Measurements from ENCODE around the gene SLC3A2.
"Not testable (repeated sequence)": the region's sequence is repeated elsewhere in the genome, so short reads cannot be mapped to it uniquely, and the experiment has no call there.

Gene SLC3A2

DNA sequence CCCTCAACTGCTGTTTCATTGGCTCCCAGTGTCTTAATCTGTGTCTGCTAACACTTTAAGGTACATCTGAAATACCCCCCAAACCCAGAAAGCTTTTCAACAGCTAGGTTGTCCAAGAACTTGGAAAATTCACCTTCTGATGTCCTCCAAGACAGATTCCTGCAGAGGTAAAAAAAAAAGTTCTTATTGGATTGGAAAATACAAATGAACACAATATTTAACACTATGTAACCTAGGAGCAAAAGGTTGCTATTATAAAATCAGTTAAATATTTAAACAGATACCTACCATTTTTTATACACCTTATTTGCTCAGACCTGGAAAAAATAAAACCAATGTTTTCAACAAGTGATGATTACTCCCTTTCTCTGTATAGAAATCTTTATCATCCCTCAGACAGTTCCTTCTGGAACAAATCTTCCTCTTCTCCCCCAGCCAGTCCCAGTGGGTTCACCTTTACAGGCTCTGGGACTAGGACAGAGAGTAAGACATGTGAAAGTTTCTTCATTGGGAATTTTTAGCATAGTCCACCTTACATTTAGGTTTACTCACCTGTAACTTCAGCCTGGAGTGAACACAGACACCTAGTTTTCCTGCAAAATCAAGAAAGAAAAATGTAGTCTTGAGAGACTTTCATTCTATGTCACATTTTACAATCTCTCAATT is 28.0 kb upstream of the SLC3A2 start:
- no peak for DNase-seq

DNA sequence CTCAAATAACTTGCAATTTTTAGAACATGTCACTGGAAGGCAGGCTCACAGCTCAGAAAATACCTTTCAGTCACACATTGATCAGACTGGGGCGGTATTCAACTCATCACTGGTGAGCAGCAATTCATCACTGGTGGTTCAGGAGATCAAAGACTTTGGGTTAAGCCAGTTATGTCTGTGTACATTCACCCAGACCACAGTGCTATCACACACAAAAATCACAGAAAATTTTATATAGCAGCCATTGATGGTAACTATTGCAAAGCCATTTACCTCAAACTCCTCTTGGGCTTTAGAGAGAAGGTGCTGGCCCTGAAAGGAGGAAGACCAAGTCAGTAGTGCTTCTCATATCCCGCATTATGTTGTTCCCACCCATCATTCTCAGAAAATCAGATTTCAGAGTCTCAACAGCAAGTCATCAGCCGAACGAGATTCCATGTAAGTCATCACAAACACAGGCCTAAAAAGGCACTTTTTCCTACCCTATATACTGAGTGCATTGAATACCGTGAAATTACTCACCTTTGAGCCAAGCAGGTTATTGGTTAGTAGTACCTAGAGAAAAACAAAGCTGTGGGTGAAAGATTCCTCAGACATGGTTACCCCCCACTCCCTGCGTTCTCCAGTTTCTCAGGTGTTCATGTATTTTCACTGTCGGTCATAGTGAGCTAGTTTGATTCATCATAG is 27.3 kb upstream of the SLC3A2 start:
- DNase-seq = no peak

DNA sequence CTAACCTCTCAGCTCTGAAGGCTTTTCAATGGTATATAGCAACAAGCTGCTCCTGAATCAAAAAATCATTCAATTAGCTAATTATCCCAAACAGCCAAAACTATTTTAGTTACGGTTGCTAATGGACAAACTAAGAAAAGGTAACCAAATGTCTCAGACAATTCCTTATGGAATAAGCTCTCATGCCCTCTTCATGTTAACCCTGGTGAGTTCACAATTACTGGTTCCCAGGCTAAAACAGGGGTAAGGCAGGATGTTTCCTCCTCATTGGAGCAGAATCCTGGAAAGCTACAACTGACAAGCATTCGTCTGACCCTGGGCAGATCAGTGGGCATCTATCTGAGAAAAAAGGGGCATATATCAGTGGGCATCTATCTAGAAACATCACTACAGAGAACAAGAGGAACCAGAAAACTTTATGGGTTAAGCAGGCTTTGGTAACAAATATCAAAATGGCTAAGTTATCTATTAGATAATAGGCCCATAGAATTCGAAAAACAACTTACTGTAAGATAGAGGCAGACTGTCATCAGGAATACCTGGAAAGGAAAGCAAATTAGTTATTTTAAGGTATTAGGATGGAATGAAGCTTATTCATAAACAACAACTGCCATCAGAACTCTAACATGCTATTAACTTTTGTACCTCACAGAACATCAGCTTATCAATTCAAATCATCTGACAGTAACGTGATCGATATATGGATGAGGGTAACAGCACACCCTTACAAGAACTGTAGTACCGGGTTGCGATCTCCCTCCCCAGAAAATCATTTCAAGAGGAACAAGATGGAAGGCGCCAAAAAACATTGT is 26.5 kb upstream of the SLC3A2 start:
- DNase-seq = no peak

DNA sequence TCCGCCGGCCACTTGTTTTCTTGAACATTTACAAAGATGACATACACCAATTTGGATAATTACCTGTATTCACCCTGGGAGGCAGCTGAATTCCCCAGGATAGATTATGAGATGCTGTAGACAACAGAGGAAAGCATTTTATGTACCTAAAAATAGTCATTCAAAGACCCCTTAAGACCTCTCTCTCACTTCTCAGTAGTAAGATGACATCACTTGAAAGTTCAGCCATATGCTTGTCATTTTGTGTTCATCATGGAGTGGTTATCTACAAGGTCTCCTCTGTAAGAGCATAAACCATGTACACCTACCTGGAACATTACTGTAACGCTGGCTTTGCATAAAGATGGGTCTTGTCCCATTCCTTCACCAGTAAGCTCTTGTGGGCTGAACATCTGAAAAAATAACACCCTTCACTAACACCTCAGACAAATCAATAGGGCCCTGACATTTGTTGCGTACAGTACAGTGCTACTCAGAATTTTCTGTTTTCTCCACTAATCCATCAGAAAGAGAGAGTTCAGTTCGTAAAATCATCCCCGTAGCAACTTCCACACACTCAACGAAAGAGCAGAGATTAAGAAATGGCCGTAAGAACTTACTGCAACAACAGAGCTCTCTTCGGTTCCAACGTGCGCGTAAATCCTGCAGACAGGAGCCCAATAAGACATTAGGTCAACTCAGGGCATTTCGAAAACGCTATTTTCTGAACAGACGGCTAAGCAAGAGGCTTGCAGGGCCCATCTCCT is 25.7 kb upstream of the SLC3A2 start:
- DNase-seq = no peak

DNA sequence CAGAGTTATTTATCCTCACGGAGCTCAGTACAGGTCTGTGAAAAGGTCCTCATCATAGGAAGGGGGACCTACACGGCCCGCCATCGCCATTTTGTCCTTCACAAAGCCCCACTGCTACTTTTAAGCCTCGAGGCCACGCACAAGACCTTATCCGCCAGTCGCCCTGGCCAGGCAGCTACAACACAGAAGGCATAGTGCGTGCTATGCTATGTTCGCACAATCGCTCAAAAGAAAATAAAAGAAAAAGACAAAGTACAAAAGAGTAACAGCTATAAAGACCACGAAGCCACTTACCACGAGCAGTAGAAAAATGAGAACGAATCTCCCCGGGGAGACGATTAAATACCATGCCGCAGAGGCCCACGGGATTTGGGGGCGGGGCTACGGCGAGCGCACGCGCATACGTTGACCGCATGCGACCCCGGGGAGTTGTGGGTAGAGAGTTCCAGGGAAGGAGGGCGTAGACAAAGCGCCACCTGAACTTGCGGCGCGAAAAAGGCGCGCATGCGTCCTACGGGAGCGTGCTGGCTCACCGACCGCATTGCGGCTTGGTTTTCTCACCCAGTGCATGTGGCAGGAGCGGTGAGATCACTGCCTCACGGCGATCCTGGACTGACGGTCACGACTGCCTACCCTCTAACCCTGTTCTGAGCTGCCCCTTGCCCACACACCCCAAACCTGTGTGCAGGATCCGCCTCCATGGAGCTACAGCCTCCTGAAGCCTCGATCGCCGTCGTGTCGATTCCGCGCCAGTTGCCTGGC is 24.9 kb upstream of the SLC3A2 start:
- DNase-seq = peak; percentile 94

DNA sequence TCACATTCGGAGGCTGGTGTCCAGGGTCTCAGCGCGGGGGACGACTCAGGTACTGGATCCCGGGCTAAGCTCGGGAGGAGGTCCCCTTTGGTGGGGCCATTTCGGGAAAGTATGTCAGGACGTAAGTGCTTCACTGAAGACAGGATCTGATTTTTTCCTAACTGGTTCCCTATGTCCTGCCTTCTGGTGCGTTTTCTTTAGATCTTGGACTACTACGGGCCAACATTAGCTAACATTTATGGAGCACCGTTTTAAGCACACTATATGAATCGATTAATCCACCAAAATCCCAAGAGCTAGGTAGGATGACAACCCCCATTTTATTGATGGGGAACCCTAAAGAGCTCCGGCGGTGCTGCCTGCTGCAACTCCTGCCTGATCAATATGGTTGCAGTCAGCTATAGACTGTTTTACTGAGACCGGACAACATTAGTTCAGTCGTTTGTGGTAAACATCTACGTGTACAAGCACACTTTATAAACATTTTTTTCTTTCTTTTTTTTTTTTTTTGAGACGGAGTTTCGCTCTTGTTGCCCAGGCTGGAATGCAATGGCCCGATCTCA is 24.3 kb upstream of the SLC3A2 start:
- DNase-seq = no peak

DNA sequence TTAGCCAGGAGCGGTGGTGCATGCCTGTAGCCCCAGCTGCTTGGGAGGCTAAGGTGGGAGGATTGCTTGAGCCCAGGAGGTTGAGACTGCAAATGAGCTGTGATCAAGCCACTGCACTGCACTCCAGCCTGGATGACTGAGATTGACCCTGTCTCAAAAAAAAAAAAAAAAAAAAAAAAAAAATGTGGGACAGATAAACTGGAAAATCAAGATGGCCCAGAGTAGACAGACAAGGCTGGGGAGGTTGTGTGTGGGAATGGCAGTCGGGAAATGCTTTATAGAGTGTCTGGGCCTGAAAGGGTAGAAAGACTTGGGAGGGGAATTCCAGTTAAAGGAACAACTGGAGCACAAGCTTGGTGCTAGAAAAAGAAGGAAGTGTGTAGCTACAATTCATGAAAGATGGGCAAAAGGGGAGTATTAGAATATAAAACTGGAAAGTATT is 23.1 kb upstream of the SLC3A2 start:
- DNase-seq = no peak

DNA sequence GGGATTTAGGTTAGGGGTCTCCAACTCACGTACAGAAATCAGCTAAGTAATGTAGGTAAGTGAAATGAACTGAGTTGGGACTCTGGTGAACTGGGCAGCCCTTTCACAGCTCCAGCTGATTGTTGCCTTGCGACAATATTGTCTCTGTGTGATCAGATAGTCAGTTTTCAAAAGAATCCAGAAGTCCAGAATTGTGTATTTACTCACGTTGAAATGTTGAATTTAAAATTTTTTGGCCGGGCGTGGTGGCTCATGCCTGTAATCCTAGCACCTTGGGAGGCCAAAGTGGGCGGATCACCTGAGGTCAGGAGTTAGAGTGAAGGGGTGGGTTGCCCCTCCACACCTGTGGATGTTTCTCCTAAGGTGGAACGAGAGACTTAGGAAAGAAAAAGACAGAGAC is 22.5 kb upstream of the SLC3A2 start:
- no peak for DNase-seq

DNA sequence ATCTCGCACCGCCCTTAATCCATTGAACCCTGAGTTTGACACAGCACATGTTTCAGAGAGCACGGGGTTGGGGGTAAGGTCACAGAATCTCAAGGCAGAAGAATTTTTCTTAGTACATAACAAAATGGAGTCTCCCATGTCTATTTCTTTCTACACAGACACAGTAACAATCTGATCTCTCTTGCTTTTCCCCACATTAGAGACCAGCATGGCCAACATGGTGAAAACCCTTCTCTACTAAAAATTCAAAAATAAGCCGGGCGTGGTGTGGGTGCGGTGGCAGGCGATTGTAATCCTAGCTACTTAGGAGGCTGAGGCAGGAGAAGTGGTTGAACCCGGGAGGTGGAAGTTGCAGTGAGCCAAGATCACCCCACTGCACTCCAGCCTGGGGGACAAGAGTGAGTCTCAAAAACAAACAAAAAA is 21.4 kb upstream of the SLC3A2 start:
- DNase-seq = not testable (repeated sequence)

DNA sequence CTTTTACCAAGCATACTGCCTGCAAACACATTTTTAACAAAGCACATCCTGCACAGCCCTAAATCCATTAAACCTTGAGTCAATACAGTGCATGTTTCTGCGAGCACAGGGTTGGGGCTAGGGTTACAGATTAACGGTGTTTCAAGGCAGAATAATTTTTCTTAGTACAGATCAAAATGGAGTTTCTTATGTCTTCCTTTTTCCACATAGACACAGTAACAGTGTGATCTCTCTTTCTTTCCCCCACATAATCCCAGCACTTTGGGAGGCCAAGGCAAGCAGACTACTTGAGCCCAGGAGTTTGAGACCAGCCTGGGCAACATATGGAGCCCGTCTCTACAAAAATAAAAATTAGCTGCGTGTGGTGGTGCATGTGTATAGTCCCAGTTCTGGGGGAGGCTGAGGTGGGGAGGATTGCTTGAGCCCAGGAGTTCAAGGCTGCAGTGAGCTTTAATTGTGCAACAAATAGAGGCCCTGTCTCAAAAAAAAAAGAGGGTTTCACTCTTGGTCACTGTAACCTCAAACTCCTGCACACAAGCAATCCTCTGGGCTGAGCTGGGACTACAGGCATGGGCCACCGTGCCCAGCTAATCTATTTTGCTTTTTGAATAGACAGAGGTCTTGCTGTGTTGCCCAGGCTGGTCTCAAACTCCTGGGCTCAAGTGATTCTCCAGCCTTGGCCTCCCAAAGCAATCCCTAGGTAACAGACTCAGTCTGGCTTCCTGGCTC is 19.7 kb upstream of the SLC3A2 start:
- no peak for DNase-seq

DNA sequence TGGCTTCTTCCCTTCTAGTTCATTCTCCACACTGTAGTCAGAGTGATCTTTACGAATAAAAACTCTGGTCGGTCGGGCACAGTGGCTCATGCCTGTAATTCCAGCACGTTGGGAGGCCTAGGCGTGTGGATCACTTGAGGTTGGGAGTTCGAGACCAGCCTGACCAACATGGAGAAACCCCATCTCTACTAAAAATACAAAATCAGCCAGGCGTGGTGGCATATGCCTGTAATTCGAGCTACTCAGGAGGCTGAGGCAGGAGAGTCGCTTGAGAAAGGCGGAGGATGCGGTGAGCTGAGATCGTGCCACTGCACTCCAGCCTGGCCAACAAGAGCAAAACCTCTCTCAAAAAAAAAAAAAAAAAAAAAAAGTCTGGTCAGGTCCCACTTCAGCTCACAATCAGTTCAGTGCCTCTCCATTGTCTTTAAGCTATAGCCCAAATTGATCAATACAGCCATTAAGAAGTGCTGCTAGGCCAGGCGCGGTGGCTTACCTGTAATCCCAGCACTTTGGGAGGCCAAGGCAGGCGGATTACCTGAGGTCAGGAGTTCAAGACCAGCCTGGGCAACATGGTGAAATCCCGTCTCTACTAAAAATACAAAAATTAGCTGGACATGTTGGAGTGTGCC is 19.0 kb upstream of the SLC3A2 start:
- not testable (repeated sequence) for DNase-seq

DNA sequence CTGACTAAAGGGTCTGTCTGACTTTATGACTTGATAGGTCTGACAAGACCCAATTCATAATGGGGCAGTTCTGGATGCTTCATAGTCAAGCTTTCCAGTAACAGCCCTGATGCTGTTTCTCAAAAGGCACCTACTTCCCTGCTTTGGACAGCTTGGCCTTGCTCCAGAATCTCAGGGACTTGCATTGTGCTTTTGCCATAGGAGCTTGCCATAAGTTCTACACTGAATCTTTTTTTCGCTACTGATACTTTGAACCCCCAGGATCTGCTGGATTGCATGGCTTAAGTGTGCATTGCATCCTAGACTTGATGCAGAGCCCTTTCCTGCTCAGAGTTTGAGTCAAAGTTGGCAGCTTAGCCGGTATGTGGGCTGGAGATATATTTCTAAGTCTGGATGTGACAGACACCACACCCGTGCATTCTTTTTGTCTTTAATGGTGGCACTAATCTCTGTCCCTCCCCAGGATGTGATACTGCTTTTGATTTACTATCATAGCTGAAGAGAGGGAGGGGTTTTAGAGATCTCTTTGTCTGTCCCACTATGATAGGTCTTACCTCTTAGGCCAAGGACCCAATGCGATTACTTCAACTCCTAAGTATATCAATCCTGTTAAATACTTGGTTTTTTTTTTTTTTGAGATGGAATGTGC is 16.9 kb upstream of the SLC3A2 start:
- DNase-seq = no peak

DNA sequence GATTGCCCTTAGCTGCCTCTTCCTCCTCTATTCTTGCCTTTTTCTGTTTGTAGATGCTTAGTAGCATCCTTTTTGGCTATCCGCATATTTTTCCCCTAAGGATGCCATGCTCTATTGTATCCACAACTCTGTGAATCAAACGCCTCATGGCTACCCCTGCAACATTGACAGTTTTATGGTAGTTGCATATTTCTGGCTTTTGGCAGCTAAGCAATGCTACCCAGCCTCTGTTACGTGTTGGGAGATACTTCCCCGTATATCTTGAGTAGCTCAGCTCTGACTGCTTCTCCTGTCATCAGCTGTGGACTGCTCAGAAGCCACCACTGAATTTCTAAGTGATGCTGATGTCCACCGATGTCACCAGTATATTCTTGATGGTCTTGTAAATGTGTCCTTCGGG is 15.1 kb upstream of the SLC3A2 start:
- DNase-seq = no peak

DNA sequence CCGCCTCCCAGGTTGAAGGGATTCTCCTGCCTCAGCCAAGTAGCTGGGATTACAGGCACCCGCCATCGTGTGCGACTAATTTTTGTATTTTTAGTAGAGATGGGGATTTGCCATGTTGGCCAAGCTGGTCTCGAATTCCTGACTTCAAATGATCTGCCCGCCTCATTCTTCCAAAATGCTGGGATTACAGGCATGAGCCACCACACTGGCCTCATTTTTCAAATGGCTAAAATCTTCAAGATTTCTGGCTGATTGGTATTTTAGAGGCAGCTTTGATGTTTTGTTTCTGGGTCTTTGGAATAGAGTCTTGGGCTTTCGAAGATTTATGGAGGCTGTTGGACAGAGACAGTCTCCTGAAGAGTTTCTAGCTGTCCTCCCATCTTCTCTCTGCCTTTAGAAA is 5.8 kb upstream of the SLC3A2 start:
- DNase-seq = no peak

DNA sequence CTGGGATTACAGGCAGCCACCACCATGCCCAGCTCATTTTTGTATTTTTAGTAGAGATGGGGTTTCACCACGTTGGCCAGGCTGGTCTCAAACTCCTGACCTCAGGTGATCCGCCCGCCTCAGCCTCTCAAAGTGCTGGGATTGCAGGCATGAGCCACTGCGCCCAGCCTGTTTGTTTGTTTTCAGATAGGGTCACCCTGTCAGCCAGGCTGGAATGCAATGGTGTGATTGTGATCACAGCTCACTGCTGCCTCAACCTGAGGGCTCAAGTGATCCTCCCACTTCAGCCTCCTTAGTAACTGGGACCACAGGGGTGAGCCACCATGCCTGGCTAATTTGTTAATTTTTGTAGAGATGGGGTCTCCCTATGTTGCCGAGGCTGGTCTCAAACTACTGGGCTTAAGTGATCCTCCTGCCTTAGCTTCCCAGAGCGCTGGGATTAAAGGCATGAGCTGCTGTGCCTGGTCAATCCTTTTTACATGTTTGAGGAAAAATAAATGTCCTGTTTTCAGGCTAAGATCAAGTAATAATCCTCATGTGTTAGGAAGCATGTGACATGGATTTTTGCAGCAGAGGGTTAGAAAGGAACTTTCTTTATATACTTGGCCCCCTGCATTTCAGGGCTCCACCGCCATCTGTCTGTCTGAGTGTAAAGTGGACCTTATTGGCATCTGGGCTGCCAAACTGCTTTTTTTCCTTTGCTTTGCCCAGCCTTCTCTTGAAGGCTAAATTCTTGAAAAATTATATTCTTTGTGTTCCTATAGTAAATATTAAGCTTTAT is 4.8 kb upstream of the SLC3A2 start:
- no peak for DNase-seq

DNA sequence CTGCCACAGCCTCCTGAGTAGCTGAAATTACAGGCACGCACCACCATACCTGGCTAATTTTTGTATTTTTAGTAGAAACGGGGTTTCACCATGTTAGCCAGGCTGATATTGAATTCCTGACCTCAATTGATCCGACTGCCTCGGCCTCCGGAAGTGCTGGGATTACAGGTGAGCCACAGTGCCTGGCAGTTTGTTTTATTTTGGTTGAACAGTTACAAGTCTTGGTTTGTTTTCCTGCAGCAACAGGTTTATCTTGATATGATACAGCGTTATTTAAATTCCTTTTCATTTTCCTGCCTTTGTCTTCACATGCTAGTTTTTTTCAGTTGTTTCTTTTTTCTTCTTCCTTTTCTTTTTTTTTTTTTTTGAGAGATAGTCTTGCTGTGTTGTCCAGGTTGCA is 4.0 kb upstream of the SLC3A2 start:
- DNase-seq = no peak

DNA sequence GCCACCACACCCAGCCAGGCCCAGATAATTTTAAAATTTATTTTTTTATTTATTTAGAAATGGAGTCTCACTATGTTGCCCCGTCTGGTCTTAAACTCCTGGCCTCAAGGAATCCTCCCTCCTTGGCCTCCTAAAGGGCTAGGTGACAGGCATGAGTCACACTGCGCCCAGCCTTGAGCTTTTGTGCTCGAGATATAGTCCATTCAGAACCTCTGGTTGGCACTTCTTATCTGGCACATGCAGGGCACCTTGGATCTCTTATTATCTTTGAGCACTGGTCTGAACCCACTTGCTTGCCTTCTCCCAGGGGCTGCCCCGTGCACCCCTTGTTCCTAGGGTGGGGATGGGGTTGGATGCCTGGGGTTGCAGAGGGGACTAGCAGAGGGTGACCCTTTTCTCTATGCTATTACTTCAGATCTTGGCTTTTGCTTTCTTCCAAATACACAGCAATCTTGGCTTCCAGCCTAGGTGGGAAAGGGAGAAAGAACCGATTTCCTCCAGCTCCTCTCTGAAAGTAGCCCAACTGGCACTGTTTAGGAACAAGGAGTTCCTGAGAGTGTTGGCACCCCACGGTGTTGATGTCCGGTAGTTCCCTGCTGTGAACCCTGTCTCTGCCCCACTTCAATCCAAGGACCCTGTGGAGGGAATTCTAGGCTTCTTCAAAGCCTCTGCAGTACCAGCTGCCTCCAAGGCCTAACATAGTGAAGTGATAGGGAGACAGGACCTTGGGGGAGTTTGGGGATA is 1.3 kb upstream of the SLC3A2 start:
- DNase-seq = no peak

DNA sequence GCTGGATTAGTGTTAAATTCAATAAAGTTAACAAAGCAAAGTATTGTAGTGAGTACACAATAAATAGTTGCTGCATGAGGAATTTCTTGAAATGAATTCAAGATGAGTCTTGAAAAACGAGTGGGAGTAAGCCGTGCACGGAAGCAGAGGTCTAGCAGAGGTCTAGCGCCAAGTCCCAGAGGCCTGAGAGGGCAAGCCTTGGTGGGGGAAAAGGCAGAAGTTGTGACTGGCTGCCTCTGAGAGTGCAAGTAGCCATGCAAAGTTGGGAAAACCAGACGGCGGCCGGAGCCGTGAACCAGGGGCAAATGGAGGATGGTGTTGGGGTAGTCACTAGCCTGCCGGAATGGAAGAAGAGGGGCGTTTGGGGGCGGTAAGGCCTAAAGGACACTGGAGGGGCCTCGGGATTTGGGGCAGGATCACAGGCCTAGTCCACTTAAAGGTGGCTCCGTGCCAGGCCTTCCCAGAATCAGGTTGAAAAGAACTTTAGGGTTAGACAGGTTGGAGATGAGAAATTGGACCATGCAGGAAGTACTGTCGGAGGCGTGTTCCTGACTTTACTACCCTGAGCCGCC is 379 bp upstream of the SLC3A2 start:
- no peak for DNase-seq

Measured in NCI-H2107 (cell line).